IPS DF 4.7 (cell line): ENCODE results near the gene GPR39.

Experiments used
- DNase-seq: peaks from one replicate; pipeline ENCODE4 v3.0.0-alpha.2; 2013; ENCODE audit warnings: low spot score; ENCODE audit errors: extremely low read depth

The GPR39 gene

DNA sequence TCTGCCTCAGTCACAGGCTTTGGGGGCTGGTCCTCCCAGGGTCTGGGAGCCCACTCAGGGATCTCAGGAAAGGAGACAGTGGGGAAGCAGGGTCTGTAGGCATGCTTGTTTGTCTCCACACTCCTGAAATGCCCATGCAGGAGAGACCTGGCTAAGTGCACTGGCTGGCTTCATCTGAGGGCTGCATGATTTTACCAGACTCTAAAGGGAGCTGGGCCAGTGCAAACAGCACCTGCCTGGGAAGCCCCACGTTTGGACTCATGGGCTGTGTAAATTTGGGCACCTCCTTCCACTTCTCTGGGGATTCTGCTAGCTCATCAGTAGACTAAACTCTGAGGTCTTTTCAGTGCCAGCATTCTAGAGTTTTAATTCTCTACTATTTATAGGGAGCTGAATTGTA is 219.7 kb downstream of the GPR39 start:
- DNase-seq: no peak

DNA sequence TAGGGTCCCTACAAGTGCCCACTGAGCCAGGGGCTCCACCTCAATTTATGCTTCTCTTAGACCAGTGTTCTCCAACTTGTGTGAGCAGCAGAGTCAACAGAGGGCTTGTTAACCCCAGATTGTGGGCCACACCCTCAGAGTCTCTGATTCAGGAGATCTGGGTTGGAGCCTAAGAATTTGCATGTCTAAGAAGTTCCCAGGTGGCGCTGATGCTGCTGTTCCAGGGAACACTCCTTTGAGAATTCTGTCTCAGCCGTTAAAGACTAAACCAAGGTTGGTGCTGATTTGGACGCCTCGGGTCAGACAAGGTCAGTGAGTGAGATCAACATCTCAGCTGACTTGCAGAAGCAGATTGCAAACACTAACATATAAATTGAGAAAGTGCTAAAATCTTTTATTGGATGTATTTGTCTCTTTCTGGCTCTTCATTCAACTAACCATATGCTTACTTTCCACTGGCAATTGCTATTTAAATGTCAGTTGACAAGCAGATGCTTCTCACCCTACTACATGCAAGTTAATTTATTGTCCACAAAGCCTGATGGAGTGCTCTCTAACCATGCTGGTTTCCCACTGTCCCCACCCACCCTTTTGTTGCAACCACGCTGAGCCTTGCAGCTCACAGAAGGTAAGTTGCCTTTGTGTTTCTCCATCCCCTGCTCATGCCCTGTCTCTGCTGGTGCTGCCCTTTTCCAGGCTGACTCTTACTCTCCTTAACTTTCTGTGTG is 221.9 kb downstream of the GPR39 start:
- no peak for DNase-seq

DNA sequence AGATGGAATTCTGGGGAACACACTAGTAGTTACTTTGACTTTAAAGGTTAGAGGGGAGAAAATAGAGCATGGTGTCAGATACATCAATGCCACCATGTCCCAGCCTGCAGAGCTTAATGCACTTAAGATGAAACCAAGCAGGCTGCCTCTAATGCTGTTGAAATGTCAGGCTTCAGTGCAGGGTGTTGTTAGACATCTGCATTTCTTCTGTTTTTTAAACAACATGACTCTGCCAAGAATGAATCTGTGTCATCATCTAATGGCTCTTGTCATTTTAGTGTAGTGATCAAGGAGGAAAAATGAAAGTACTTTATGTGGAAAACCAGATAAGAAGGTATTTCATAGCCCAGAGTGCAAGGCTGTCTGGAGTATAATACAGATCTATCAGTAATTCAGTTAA is 223.5 kb downstream of the GPR39 start:
- DNase-seq: no peak

DNA sequence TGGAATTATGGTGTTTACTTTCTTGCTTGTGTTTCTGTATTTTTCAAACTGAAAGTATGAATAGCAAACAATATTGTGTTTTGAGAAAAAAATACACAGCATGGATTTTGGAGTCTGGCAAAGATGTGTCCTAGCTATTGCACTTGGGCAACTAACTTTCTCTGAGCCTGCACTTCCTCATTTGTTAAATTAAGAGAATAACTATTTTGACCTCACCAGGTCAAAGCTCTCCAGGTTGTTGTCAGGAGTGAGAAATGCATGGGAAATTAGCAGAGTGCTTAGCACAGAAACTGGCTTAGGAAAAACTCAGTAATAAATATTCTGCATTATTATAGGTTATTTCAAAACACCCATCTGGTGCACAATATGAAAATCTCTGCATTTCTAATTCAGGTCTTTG is 225.2 kb downstream of the GPR39 start:
- DNase-seq: no peak

DNA sequence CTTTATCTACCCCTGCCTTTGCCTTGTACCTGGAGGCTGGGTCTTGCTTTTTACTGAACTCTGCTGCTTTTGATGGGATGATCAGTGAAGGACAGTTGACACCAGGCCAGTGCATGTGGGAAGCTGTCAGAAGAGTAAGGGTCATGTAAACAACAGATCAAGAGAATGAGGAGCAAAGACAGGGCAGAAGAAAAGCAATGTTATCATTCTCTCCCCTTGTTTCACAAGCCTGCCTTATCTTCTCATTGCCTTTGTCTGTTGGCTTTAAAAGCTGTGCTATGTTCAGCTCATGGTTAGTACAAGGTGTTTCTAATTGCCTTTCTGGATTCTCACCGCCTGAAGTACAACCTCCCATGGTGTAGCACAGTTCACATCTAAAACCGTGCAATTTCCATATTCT is 225.8 kb downstream of the GPR39 start:
- no peak for DNase-seq

DNA sequence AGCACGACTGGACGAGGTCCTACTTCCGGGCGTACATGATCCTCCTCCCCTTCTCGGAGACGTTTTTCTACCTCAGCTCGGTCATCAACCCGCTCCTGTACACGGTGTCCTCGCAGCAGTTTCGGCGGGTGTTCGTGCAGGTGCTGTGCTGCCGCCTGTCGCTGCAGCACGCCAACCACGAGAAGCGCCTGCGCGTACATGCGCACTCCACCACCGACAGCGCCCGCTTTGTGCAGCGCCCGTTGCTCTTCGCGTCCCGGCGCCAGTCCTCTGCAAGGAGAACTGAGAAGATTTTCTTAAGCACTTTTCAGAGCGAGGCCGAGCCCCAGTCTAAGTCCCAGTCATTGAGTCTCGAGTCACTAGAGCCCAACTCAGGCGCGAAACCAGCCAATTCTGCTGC is 228.6 kb downstream of the GPR39 start:
- no peak for DNase-seq

DNA sequence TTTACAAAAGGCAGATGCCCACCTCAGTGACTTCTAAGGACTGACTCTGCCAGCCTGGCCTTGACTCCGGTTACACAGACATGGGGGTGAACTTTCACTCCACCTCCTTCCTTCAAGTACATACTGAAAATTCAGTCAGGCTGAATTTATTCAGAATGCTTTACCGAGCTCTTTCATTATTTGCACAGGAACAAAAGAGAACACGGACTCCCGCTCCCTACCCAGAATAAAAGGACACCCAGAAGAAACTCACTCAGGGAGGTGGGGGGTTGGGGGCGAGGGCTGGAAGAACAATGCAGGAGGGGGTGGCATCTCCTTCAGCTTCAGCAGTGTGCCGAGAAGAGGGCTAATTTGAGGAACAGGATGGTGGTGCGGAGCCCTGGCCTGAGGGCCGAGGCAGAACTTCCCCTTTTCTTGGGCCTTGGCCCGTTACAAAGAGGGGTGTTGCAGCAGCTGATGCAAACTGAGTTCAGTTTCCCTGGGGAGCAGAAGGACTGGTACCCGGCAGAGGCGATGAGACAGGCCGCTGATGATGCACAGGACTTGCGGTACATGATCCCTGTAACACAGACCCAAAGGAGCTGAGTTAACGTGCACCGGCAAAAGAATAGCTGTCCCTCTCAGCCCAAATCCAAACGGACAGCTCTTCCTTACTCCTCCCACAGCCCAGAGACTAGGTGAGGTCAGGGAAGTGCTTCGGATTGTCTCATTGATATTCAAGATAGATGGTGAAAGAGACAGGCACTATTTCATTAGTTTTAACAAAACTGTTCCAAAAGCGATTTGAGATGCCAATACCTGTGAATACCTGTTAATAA is 229.3 kb downstream of the GPR39 start:
- no peak for DNase-seq

DNA sequence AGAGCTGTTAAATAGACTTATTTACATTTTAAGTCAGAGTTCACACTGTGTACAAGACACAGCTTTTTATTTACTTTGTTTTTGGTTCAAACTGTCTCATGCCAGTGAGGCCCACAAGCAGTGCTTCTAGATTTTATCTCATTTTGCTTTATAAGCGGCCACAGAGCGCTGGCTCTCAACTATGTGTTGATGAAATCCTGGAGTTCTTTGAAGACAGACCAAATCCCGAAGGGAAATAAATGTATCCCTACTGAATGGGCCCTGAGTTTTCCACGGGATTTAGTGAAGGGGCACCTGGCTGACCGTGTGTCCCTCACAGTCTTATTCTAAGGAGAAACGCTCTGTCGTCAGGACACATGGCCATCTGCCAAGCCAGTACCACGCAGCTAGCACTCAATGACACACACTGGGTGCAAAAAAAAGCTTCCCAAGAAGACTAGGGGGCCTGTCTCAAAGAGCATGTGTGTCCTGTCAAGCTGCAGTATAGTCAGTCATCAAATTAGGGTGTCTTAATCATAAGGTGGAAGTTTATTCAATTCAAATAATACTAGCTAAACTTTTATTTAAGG is 230.0 kb downstream of the GPR39 start:
- DNase-seq: no peak

DNA sequence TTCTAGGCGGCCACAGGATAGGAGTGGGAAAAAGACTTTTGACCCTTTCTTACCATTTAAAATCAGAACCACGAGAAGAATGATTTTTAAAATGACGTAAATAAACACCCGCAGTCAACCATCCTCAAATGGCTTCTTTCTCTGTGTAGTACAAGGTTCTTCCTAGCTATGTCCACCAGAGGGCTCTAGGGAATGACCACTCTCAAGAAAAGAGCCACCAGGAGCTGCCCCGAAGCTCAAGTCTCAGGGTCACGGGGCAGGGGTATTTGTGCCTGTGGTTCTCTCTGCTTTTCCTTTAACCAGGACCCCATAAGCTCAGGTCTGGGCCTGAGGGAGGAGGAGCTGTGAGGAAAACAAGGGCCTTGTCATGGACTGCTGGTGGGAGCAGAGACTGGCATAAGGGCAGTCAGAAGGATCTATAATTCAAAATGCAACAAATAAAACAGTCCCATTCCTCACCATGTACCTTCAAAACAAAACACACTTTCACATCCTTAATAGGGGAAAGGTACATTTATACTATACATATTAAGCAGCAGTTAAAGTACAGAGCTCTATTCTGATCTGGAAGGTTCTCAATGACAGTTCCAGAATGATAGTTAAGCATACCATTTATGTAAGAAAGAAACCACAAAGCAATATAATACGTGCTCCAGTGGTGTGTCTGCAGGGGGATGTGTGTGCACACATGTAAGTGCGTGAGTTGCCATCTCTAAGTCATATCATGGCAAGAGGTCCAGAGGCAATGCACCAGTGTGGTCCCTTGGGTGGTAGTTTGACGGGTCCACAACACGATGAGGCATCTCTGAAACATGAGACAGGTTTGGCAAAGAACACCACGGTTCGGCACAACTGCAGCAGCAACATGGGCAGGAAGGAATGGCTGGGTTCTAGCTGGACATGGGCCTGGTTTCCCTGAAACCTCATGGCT is 234.8 kb downstream of the GPR39 start:
- DNase-seq: no peak

DNA sequence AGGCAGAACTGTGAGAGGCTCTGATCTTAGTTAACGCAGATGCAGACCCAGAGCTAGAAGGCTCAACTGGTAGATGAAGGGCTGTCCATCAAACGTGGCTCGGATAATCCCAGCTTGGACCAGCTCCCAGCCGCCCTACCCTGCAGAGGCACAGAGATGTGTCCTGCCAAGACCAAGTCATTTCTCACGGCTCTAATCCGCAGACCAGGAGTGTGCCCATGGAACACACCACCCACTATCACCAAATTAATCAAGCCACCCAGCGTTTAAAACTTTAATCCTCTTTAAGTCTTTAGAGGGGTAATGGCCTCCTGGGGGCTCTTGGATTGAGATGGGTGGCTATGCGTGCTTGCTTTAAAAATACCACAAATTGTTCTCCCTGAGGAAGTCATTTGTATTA is 235.9 kb downstream of the GPR39 start:
- no peak for DNase-seq

DNA sequence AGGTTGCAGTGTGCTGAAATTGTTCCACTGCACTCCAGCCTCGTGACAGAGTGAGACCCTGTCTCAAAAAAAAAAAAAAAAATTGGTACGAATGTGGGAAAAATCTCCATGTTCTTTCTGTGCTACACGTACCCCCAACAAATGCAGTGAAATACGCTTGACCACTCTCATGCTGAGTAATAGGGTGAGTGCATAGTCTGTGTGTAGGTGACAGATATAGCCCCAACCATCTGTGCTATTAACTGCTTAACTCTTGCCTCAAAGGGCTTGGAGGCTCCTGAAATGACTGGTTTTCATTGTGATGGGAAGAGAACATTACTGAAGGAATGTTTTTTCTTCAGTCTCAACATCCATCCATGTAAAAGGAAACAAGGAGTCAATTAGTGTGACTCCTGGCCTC is 237.7 kb downstream of the GPR39 start:
- no peak for DNase-seq

DNA sequence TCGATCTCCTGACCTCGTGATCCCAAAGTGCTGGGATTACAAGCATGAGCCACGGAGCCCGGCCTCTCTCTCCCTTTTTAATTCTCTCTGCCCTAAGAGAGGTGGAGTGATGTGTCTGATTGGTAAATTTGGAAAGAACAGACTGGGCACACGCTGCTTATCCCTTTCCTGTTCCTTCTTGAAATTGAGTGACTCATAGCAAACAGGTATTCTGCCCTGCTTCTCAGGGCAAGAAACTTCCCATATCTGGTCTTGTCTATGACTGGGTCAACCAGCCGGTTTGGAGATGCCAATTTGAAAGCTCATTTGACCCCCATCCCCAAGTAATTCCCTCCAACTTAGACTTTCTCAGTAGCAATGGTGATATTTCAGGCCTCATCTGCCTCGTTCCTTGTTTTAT is 238.4 kb downstream of the GPR39 start:
- no peak for DNase-seq

DNA sequence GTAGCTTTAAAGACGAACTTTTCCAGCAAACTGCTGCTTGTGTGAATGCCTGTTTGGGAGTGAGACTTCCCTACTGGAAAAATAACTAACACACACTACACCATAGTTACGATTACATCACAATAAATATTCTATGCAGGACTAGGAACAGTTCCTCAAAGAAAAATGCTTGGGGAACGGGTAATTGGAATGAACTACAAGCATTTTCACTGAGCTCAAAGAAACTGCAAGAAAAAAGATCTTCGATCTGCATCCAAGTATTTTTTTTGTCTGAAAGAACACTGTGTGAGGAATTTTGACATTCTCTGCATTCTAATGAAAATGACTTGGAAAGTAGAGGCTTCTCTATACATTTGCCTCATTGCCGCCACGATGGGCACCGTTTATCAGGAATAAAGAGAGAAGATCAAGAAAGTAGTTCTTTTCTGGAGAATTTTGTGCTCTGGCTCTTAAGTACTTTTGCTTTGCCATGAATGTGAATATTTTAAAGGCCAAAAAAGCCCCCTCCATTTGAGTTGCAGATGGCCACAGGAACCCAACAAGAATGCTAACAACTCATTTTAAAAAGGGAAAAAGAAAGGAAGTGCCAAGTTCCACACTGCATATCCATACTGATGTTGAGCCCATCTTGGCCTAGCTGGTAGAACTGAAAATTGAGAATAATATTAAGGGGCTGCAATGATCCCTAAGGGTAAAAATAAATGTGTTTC is 239.8 kb downstream of the GPR39 start:
- DNase-seq: no peak

DNA sequence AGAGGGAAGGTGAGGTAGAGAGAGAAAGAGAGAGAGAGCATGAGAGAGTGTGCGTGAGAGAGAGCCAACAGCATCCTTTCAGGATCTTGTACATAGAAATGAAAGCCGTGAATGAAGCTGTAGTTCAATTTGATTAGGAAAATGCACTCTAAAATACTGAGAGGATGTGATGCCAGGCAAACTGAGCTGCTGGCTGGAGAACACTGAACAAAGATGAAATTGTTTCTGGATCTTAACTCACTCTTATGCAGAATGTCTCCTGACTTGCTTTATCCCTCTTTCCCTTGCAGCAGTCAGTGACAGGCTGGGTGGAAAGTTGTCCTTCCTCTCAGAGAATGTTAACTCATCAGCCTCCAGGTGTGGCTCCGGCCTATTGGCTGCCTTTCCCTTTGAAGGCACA is 242.7 kb downstream of the GPR39 start:
- no peak for DNase-seq

DNA sequence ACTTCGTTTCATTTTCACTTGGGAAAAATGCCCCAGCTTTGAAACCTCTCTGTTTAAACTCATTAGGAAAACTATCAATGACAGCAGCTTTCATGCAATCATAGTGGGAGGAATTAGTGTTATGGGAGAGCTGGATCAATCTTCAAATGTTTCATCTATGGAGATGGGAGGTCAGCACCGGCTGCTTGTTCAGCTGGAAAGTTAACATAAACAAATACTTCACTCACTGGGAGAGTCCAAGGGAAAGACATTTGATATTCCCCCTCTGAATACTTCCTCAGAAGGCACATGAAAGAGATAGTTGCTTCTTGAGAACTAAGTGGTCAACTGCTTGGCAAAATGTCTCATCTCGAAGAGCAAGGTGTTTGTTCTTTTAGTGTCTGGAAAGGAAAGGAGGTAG is 246.1 kb downstream of the GPR39 start:
- DNase-seq: no peak

DNA sequence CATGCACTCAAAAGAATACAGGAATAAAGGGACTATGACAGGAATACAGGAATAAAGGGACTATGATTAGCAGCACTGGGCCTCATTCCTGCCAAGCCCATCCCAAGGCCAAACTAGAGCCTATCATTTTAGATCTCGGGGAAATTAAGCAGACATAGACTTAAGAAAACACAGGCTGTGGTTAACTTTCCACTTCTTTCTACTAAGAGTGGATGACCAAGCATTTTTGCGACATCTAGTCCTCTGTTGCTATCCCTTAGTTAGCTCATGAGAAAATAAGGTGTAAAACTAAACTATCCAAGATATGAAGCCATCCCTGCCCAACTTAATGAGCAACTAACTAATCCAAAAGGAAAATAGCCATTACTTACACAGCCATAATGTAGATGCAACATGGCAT is 247.5 kb downstream of the GPR39 start:
- DNase-seq: no peak

DNA sequence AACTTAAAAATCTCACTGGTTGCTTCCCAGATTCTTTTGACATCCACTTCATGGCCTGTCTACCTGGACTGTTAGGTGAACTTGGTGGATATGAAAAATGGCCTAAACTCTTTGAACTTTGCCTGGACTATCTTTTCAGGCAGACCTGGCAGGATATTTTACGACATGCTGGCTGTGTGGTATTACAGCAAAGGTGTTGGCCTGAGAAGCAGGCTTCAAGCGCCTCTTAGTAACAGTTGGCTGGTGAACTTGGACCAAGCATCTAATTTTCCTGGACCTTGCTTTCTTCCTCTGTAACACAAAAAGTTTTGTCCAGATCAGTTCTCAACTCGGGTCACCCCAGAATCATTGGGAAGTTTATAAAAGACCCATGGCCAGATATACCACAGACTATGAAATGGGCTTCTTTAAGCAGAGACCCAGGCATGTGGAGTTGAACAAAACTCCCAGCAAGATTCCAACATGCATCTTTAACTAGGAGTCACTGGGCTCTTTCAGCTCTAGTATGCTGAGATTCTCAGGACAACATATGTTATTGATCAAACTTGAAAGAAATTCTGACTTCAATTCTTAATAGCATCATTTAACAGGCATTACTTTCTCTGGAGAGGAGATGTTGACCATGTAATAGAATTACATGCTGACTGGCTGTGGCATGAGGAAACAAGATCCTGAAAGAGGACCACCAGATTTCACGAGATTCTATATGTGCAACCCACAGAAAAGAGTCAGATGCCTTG is 249.0 kb downstream of the GPR39 start:
- DNase-seq: no peak

DNA sequence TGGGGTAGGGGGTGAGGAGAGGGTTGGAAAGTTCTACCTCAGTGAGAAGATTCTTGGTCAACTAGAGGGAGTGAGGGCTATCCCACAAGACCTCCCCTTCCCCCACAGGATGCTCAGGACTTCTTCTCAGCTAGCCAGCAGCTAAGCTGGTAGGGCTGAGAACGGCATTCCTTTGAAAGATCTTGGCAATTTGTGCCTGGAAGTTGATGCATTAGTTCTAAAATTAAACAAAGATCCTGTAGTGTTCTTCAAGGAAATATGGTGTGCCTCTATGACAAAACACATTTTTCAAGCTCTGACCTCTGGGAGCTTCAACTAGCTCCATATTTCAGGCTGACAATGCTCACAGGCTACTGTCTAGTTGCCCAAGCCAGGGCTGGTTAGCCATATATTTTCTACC is 251.1 kb downstream of the GPR39 start:
- no peak for DNase-seq

DNA sequence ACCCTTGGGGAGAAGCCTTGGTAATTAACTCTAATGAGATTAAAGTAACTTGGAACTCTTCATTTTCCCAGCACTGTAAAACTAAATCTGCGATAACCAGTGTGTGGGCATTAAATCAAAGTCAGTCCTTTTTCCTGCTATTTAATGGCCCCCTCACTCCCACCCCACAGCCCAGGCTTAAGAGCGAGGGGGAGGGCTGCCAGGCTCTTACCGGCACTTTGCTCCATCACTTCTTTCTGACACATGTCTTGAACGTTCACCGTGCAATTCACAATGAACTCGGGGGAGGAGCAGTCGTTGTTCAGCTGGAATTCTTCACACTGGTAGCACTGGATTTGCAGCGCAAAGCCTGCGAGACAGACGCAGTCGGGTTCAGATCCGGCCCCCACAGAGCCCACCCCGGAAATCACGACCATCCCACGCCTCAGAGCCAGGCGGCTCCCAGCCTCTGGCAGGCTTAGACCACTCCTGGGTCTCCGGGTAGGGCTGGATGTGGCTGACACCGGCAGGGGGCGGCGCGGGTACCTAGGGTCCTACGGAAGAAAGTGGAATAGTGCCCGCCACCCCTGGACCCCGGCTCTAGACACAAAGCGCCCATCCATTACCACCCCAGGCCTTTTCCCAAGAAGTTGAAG is 251.7 kb downstream of the GPR39 start:
- DNase-seq: no peak
